Skeletal muscle tissue (tissue), 4 donors: ENCODE data around the gene PAK6. TPM values are rescaled to one million over a fixed set of nuclear protein-coding genes. Genes with fewer than 3 reads are reported as not detected.
A peak's percentile ranks its signal among the peaks of the same experiment; 100 is the strongest.

Source experiments
- H3K27ac ChIP-seq: one replicate; pipeline ENCODE4 v1.7.0; 2013; ENCODE audit warnings: mild to moderate bottlenecking, low read depth, low read length, inconsistent platforms
- H3K27me3 ChIP-seq, 3 donors: one replicate each; pipeline ENCODE4 v1.7.0; 2013; ENCODE audit warnings: low read length in 3 of 3; ENCODE audit not compliant: control insufficient read depth in 3 of 3, insufficient read depth in 3 of 3
- H3K36me3 ChIP-seq, 3 donors: one replicate each; pipeline ENCODE4 v1.7.0; 2013; ENCODE audit warnings: low read length in 3 of 3; ENCODE audit not compliant: control insufficient read depth in 3 of 3, insufficient read depth in 3 of 3
- H3K4me1 ChIP-seq, 3 donors: one replicate each; pipeline ENCODE4 v1.7.0; 2013; ENCODE audit warnings: low read length in 3 of 3, mild to moderate bottlenecking in 3 of 3; ENCODE audit not compliant: control insufficient read depth in 3 of 3, insufficient read depth in 3 of 3
- H3K4me3 ChIP-seq, 3 donors: one replicate each; pipeline ENCODE4 v1.7.0; 2013; ENCODE audit warnings: low read length in 3 of 3
- H3K9ac ChIP-seq, 3 donors: one replicate each; pipeline ENCODE4 v1.7.0; 2013; ENCODE audit warnings: low read length in 3 of 3, mild to moderate bottlenecking in 3 of 3, moderate library complexity in 2 of 3, low read depth in 1 of 3
- H3K9me3 ChIP-seq, 3 donors: one replicate each; pipeline ENCODE4 v1.7.0; 2013; ENCODE audit warnings: low read length in 3 of 3; ENCODE audit not compliant: control insufficient read depth in 3 of 3
- total RNA-seq: library from RNA; depleted of rRNA; stranded (reverse); fragments of >200 nt; gene quantifications from one replicate; pipeline ENCODE4 v1.2.3, GENCODE V29; 2014
- donor health status: Osteomylitis.

Gene PAK6
- total RNA-seq, 1 donor from 2014 or later: 1.0 TPM

DNA sequence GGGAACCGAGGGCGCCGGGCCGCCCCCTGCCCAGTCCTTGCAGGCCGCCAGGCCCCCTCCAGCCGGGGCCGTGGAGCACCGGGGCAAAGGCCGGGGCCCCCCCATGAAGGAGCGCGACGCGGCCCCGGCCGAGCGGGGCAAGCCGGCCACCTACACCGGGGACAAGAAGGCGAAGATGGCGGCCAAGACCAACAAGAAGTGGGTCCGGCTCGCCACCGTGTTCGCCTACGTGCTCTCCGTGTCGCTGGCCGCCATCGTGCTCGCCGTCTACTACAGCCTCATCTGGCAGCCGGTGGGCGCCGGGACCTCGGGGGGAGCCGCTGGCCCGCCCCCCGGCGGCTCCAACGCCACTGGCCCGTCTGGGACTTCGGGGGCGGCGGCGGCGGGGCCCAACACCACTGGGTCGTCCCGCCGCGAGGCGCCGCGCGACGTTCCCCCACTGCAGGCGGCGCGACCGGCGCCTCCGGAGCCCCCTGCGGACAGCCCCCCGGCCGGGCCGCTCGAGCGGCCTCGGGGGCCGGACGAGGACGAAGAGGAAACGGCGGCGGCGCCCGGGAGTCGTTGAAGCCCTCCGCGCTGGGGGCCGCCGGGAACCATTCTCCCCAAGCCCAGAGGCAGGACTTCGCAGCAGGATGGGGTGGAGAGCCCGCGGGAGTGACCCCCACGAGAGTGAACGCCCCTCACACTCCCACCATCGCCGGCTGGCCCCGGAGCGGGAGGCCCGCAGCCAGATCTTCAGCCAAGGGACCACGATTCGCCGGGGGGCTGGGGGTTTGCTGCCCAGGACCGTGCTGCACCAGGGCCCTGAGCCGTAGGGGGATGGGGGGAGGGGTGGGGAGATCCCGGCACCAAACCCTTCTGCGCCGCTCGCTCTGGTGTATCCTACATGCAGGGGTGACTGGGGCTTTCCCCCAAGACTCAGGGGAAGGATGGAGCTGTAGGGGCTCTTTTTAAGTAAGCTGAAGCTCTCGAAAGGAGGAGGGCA lies 85.4 kb downstream of the PAK6 start:
- Histone ChIP-seq H3K27me3 (no peaks in the 10 kb centered on the region), H3K9ac (peak overlapping the region; percentile 62 to 80 (median 74)), H3K9me3 (no peaks in the 10 kb centered on the region), H3K27ac (no peak overlapping the region), H3K4me3 (peak overlapping the region; percentile 68 to 81 (median 79)), H3K36me3 (peaks cover 0 to 6% (median 2%) of the 10 kb centered on the region in 3 donors), H3K4me1 (peaks cover 20 to 44% (median 29%) of the 10 kb centered on the region in 3 donors)

DNA sequence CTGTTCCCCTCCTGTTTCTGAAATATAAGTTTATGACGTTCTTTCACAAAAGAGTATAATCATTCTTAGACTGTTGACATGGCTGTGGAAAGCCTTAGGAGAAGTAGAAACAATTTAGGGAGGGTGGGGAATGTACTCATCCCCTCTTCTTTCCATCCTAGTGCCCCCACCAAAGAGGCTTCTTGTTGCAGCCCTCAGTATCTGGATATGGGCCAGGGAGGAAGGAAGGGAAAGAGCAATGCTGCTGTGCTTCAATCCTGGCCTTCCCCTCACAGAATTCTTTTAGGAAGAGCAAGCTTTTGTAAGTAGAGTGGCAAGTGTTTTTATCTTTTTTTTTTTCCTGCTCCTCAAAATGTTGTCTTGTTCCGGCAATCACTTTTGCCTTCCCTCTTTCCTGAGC lies 86.3 kb downstream of the PAK6 start:
- Histone ChIP-seq H3K4me3 (peak overlapping the region; percentile 68 to 81 (median 79)), H3K27ac (no peak overlapping the region), H3K9me3 (no peaks in the 10 kb centered on the region), H3K36me3 (peaks cover 0 to 6% (median 2%) of the 10 kb centered on the region in 3 donors), H3K4me1 (peaks cover 21 to 50% (median 29%) of the 10 kb centered on the region in 3 donors), H3K27me3 (no peaks in the 10 kb centered on the region), H3K9ac (peak overlapping the region in 2 of 3 donors; percentile 35 to 74)

DNA sequence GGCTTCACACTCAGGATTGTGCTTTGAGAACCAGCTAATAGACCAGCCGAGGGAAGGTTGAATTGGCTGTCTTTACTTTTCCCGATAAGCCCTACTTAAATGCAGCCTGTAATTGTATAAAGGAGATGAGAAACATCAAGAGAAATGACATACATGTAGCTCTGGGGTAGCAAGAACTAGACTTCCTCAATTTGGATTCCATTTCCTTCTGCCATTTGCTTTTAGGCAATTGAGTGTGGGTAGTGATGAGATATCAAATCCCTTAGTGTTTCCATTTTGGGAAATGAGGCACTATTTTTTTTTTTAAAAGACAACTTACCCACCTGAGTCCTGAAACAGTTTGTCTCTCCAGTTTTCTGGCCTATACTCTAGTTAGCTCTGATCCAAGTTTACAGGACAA lies 86.8 kb downstream of the PAK6 start:
- Histone ChIP-seq H3K27ac (no peak overlapping the region), H3K9ac (peak overlapping the region in 1 of 3 donors; percentile 18), H3K27me3 (no peaks in the 10 kb centered on the region), H3K9me3 (no peaks in the 10 kb centered on the region), H3K36me3 (peaks cover 0 to 6% (median 2%) of the 10 kb centered on the region in 3 donors), H3K4me3 (peak overlapping the region in 1 of 3 donors; percentile 68), H3K4me1 (peaks cover 22 to 55% (median 34%) of the 10 kb centered on the region in 3 donors)

Other genes starting within 250 kb of the PAK6 start
- gene SRP14, start 199.9 kb upstream of the PAK6 start, total RNA-seq: 72.5 TPM
- gene BMF, start 130.2 kb upstream of the PAK6 start, total RNA-seq: 8.4 TPM
- 8.4 TPM for gene BUB1B, start 78.0 kb upstream of the PAK6 start, total RNA-seq
- gene ANKRD63, start 44.0 kb downstream of the PAK6 start, total RNA-seq: not detected
- gene PLCB2, start 68.9 kb downstream of the PAK6 start, total RNA-seq: 3.7 TPM
- gene INAFM2, start 84.6 kb downstream of the PAK6 start, total RNA-seq: 11.5 TPM
- 2.1 TPM for gene CCDC9B, start 101.9 kb downstream of the PAK6 start, total RNA-seq
- gene PHGR1, start 112.0 kb downstream of the PAK6 start, total RNA-seq: not detected
- gene DISP2, start 119.2 kb downstream of the PAK6 start, total RNA-seq: under 0.01 TPM
- 15.7 TPM for gene KNSTRN, start 143.7 kb downstream of the PAK6 start, total RNA-seq
- 33.4 TPM for gene IVD, start 166.7 kb downstream of the PAK6 start, total RNA-seq
- 9.4 TPM for gene BAHD1, start 201.9 kb downstream of the PAK6 start, total RNA-seq
- 6.8 TPM for gene CHST14, start 231.9 kb downstream of the PAK6 start, total RNA-seq